ENCODE data around the gene RBM15B. TPM values are rescaled to one million over a fixed set of nuclear protein-coding genes. Genes with fewer than 3 reads are reported as not detected.

The RBM15B gene
- polyA plus RNA-seq, 1 donor from 2014 or later = 24.1 TPM

DNA sequence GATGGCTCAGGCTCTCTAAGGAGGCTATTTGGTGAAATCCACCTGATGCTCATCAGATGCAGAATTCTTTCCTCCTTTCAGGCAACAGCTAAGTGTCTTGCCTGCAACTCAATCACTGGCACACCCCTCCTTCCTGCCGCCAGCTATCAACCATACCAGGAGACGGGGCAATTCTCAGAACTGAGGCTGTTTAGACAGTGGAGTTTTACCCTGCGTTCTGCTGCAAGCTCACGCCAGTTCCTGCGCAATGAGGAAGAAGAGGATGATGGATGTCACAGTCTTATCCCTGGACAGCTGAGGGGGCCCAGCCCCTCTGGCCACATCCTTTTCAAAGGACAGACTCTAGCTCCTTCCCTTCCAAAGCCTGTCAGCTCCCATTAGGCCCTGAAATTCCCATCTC is 13.0 kb upstream of the RBM15B start:
- Histone ChIP-seq H3K36me3 (ENCODE audit: insufficient read depth, low read length) (no peaks in the 10 kb centered on the region), H3K27ac (ENCODE audit: low read length) (no peak overlapping the region)

DNA sequence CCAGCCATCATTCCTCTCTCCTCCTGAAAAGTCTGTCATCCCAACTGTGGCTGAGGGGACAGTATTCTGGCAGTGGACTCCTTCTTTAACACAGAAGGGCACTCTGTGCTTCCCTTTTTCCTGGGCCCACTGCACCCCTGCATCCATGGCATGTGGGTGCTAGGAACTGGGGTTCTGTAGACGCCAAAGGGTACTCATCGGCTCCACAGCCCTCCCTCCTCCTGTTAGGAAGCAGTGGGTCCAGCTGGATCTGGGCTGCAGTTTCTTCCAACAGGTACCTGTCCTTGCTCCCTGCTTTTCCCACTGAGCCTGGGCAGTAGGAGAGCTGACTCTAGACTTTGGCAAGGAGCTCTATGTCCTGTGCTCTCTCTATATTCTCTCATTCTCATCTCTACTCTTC is 12.4 kb upstream of the RBM15B start:
- Histone ChIP-seq H4K20me1 (ENCODE audit: insufficient read depth) (no peaks in the 10 kb centered on the region), H3K4me3 (ENCODE audit: low read length) (no peak overlapping the region), H3K4me2 (ENCODE audit: low read length) (no peak overlapping the region), H3F3A (ENCODE audit: insufficient read depth, low read length, poor library complexity, severe bottlenecking) (no peaks in the 10 kb centered on the region), H2AFZ (ENCODE audit: low read depth, low read length) (no peak overlapping the region), H3K9me2 (ENCODE audit: insufficient read depth, low read length) (no peaks in the 10 kb centered on the region), H3K79me2 (replicated peaks; ENCODE audit: insufficient read depth, low read length) (peaks cover 7% of the 10 kb centered on the region), H3K27ac (ENCODE audit: low read length) (no peak overlapping the region), H3K9ac (ENCODE audit: low read length) (no peak overlapping the region), H3K9me3 (ENCODE audit: low read length) (no peaks in the 10 kb centered on the region), H3K36me3 (ENCODE audit: insufficient read depth, low read length) (no peaks in the 10 kb centered on the region), H3K27me3 (ENCODE audit: insufficient read depth, low read depth, low read length) (no peaks in the 10 kb centered on the region)
- TF ChIP-seq, protein P1, sequence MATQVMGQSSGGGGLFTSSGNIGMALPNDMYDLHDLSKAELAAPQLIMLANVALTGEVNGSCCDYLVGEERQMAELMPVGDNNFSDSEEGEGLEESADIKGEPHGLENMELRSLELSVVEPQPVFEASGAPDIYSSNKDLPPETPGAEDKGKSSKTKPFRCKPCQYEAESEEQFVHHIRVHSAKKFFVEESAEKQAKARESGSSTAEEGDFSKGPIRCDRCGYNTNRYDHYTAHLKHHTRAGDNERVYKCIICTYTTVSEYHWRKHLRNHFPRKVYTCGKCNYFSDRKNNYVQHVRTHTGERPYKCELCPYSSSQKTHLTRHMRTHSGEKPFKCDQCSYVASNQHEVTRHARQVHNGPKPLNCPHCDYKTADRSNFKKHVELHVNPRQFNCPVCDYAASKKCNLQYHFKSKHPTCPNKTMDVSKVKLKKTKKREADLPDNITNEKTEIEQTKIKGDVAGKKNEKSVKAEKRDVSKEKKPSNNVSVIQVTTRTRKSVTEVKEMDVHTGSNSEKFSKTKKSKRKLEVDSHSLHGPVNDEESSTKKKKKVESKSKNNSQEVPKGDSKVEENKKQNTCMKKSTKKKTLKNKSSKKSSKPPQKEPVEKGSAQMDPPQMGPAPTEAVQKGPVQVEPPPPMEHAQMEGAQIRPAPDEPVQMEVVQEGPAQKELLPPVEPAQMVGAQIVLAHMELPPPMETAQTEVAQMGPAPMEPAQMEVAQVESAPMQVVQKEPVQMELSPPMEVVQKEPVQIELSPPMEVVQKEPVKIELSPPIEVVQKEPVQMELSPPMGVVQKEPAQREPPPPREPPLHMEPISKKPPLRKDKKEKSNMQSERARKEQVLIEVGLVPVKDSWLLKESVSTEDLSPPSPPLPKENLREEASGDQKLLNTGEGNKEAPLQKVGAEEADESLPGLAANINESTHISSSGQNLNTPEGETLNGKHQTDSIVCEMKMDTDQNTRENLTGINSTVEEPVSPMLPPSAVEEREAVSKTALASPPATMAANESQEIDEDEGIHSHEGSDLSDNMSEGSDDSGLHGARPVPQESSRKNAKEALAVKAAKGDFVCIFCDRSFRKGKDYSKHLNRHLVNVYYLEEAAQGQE (IDR thresholded peaks at IDR 0.05; ENCODE audit: borderline replicate concordance) = no peak
- TF ChIP-seq EZH2 (IDR thresholded peaks at IDR 0.05; ENCODE audit: borderline replicate concordance, insufficient read depth, low read length, poor library complexity, severe bottlenecking) (no peak), MXI1 (conservative IDR thresholded peaks at IDR 0.05; ENCODE audit: poor library complexity, severe bottlenecking) (no peak), EP300 (conservative IDR thresholded peaks at IDR 0.05; ENCODE audit: poor library complexity, severe bottlenecking) (no peak), SMC3 (conservative IDR thresholded peaks at IDR 0.05; ENCODE audit: poor library complexity) (no peak), RAD21 (conservative IDR thresholded peaks at IDR 0.05) (no peak), TAF1 (IDR thresholded peaks at IDR 0.05; ENCODE audit: low read depth) (no peak), POLR2AphosphoS5 (IDR thresholded peaks at IDR 0.05) (no peak)
- TF ChIP-seq, protein P2, sequence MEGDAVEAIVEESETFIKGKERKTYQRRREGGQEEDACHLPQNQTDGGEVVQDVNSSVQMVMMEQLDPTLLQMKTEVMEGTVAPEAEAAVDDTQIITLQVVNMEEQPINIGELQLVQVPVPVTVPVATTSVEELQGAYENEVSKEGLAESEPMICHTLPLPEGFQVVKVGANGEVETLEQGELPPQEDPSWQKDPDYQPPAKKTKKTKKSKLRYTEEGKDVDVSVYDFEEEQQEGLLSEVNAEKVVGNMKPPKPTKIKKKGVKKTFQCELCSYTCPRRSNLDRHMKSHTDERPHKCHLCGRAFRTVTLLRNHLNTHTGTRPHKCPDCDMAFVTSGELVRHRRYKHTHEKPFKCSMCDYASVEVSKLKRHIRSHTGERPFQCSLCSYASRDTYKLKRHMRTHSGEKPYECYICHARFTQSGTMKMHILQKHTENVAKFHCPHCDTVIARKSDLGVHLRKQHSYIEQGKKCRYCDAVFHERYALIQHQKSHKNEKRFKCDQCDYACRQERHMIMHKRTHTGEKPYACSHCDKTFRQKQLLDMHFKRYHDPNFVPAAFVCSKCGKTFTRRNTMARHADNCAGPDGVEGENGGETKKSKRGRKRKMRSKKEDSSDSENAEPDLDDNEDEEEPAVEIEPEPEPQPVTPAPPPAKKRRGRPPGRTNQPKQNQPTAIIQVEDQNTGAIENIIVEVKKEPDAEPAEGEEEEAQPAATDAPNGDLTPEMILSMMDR (IDR thresholded peaks at IDR 0.05; ENCODE audit: poor library complexity, severe bottlenecking) = no peak

More for the DNA sequence above, 13.0 kb upstream of the RBM15B start:
- Histone ChIP-seq H3K9me2 (ENCODE audit: insufficient read depth, low read length) (no peaks in the 10 kb centered on the region), H3K9me3 (ENCODE audit: low read length) (no peaks in the 10 kb centered on the region), H3K4me3 (ENCODE audit: low read length) (no peak overlapping the region), H3K27me3 (ENCODE audit: insufficient read depth, low read depth, low read length) (no peaks in the 10 kb centered on the region), H3K9ac (ENCODE audit: low read length) (no peak overlapping the region), H3K4me2 (ENCODE audit: low read length) (no peak overlapping the region), H3F3A (ENCODE audit: insufficient read depth, low read length, poor library complexity, severe bottlenecking) (no peaks in the 10 kb centered on the region), H4K20me1 (ENCODE audit: insufficient read depth) (no peaks in the 10 kb centered on the region), H3K79me2 (replicated peaks; ENCODE audit: insufficient read depth, low read length) (peaks cover under 1% of the 10 kb centered on the region), H2AFZ (ENCODE audit: low read depth, low read length) (no peak overlapping the region)
- TF ChIP-seq RAD21 (conservative IDR thresholded peaks at IDR 0.05) (no peak), SMC3 (conservative IDR thresholded peaks at IDR 0.05; ENCODE audit: poor library complexity) (no peak), TAF1 (IDR thresholded peaks at IDR 0.05; ENCODE audit: low read depth) (no peak), MXI1 (conservative IDR thresholded peaks at IDR 0.05; ENCODE audit: poor library complexity, severe bottlenecking) (no peak), POLR2AphosphoS5 (IDR thresholded peaks at IDR 0.05) (no peak), EP300 (conservative IDR thresholded peaks at IDR 0.05; ENCODE audit: poor library complexity, severe bottlenecking) (no peak), EZH2 (IDR thresholded peaks at IDR 0.05; ENCODE audit: borderline replicate concordance, insufficient read depth, low read length, poor library complexity, severe bottlenecking) (no peak)
- TF ChIP-seq, protein P1 (IDR thresholded peaks at IDR 0.05; ENCODE audit: borderline replicate concordance) = no peak
- TF ChIP-seq, protein P2 (IDR thresholded peaks at IDR 0.05; ENCODE audit: poor library complexity, severe bottlenecking) = no peak
